GM12801 (cell line): ENCODE data around the gene GOLGA6A.

Source experiments
- TF ChIP-seq, protein P1 (sequence below): IDR thresholded peaks from one replicate; pipeline ENCODE4 v1.5.1; 2011; ENCODE audit warnings: control low read depth; ENCODE audit not compliant: insufficient read length; ENCODE audit errors: extremely low read depth

The GOLGA6A gene

GRCh38 chr15:74022706-74023470 is 59.5 kb downstream of the GOLGA6A start:
- TF ChIP-seq, protein P1, sequence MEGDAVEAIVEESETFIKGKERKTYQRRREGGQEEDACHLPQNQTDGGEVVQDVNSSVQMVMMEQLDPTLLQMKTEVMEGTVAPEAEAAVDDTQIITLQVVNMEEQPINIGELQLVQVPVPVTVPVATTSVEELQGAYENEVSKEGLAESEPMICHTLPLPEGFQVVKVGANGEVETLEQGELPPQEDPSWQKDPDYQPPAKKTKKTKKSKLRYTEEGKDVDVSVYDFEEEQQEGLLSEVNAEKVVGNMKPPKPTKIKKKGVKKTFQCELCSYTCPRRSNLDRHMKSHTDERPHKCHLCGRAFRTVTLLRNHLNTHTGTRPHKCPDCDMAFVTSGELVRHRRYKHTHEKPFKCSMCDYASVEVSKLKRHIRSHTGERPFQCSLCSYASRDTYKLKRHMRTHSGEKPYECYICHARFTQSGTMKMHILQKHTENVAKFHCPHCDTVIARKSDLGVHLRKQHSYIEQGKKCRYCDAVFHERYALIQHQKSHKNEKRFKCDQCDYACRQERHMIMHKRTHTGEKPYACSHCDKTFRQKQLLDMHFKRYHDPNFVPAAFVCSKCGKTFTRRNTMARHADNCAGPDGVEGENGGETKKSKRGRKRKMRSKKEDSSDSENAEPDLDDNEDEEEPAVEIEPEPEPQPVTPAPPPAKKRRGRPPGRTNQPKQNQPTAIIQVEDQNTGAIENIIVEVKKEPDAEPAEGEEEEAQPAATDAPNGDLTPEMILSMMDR: no peak
